SK-MEL-5 (cell line): ENCODE data around the gene DUSP2. TPM values are rescaled to one million over a fixed set of nuclear protein-coding genes. Genes with fewer than 3 reads are reported as not detected.
"Not testable (repeated sequence)": the region's sequence is repeated elsewhere in the genome, so short reads cannot be mapped to it uniquely, and the experiment has no call there.

Source experiments
- DNase-seq: peaks from one replicate; pipeline ENCODE4 v3.0.0-alpha.2; 2016; ENCODE audit warnings: low read depth, low spot score
- in situ Hi-C: cut with HindIII; loops from 2 replicates; pipeline ENCODE4 v1.10.0; 2016; ENCODE audit warnings: low sequenced_read_pairs, high pct_unique_total_duplicates, low pct_unique_long_range_greater_than_20kb
- total RNA-seq: library from RNA; depleted of rRNA; stranded (reverse); fragments of >200 nt; shearing (Covaris generic); gene quantifications from 2 replicates; pipeline ENCODE4 v1.2.3, GENCODE V29; 2014

The DUSP2 gene
- total RNA-seq, 1 experiment from 2014 or later = 1.0 TPM

DNA sequence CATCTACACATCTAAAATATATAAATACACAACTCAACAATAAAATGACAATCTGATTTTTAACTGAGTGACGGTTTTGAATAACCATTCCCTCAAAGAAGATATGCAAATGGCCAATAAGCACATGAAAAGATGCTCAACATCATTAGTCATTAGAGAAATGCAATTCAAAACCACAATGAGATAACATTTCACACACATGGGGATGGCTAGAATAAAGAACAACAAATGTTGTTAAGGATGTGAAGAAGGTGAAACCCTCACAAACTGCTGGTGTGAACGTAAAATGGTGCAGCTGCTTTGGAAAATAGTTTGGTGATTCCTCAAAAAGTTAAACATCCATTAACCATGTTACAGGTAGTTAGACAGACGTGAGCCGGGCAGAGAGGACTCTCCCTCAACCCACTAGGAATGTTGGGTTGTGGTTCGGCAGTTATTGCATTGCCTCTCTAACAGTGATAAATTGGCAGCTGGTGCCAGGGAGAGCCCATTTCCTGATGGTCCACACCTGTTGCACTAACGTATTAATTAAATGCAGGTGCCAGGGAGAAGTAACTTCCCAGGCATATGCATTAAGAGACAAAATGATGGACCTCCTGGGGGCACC is 22.3 kb upstream of the DUSP2 start:
- in situ Hi-C loops = no loop called here
- no peak for DNase-seq

DNA sequence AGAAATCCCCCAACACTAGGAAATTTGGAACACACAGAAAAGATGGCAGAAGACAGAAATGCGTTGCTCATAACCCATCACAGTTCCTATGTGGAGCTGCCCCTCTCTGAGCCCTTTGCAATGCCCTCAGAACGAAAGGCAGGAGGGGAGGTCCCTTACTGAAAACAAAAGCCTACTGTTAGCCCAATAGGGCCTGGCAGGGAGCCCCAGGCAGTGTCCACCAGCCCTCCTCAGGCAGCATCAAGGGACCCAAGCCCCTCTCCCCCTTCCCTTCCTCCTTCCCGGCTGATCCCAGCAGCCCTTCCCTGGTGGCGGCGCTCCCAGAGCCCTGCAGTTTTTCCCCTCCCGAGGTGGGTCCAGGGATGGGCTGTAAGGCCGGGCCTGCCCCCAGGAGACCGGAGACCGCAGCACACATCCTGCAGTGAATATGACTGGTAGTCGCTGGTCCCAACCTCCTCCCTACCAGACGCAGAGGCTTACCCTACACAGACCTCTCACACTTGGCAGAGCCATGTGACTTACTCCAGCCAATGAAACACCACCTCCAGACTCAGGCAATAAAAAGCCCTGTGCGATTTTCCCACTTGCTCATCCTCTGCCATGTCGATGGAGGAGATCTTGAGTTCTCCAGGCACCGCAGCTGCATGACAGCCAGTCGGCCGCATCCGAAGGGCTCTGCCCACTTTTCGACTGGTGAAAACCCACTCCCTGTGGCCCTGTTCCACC is 19.4 kb upstream of the DUSP2 start:
- in situ Hi-C loops = no loop called here
- DNase-seq = peak; percentile 45

DNA sequence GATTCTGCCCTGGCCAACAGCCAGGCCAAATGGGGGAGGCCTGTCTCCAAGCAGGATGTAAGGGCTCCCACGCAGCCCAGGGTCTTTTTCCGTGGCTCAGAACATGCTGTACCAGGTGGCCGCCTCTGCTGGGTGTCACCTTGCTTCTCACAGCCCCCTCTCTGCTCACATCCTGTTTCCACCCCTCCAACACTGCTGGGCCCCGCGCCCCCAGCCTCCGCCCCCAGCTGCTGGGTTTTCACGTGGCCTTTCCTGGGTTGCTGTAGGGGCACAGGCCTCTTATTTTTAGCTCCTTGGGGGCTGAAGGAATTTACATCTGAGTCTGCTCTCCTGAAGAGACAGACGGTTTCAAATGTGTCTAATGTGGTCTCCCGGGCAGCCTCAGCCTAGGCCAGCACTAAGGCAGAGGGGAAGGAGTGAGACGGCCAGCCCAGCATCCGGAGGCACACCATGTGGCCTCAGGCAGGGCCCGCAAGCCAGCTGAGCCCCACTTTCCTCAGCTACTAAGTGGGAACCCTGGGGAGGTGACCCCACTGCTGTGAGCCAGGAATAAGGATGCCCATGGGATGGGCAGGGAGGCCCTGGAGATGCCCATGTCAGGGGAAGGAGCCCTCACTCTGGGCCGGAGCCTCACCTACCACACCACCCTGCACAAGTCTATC is 18.7 kb upstream of the DUSP2 start:
- DNase-seq = no peak
- in situ Hi-C loops = no loop called here

DNA sequence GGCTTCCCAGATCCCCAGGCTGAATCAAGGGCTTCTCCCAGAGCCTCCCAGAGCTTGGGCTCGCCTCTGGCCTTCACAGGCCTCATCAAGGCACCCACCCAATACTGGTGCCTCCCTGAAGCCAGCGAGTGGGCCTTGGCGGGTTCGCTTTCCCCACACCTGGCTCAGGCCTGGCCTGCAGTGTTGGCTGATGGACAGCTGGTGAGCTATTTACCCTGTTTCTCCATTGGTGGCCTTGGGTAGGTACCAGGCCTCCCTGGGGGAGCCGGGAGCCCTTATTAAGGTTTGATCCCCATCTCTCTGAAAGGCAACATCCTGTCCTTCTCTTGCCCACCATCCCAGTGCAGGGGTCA is 18.2 kb upstream of the DUSP2 start:
- DNase-seq = no peak
- in situ Hi-C loops = no loop called here

DNA sequence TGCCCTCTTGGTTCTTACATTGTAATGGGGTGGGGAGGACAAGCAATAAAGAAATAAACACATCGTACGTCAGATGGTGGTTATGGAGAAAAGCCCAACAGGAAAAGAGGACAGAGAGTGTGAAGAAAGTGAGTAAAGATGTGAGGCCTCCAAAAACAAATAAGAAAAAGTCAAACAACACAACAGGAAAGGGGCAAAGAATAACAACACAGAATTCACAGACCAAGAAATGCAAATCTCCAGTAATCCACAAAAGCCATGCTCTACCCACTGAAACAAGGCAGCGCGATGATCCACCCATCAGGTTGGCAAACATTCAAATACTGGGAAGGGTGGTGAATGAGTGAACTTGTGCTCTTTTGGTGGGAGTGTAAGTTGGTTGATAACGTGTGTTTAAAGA is 16.7 kb upstream of the DUSP2 start:
- in situ Hi-C loops = no loop called here
- no peak for DNase-seq

DNA sequence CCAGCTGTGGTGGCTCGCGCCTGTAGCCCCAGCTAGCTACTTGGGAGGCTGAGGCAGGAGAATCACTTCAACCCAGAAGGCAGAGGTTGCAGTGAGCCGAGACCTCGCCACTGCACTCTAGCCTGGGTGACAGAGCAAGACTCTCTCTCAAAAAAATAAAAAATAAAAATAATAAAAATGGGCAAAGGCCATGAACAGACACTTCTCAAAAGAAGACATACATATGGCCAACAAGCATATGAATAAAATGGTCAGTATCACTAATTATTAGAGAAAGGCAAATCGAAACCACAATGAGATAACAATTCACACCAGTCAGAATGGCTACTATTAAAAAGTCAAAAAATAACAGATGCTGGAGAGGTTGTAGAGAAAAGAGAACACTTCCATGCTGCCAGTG is 15.1 kb upstream of the DUSP2 start:
- DNase-seq, in situ Hi-C loops: not testable (repeated sequence)

DNA sequence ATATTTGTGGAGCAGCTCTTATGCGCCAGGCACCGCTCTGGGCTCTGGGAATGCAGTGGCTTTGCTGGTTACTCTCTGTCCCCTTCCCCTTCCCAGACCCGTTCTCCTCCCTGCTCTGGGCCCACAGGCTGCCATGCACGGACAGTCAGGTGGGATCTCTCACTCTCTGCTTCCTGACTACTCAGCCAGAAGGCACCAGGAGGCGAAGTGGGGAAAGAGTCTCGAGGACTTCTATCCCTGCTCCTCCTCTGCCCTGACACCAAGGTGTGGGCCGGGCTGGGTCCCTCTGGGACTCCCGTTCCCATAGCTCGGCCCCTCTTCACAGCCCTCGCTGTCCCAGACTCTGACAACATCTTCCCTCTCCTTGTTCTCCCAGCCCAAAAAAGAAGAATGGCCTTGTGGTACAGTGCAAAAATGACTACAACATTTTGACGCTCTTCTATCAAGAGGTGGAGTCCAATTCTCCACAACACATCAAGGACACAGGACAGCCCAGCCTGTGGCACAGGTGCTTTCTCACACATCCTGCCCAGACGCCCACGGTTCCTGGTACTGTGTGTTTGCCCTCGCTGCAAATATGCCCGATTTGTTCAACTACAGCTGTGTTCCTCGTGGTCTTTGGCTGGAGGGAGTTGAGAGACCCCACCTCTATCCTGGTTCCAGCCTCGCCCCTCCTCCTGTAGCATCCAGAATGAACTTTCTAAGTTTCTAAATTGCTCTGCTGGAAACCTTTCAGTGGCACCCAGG is 14.0 kb upstream of the DUSP2 start:
- DNase-seq = no peak
- in situ Hi-C loops = no loop called here

DNA sequence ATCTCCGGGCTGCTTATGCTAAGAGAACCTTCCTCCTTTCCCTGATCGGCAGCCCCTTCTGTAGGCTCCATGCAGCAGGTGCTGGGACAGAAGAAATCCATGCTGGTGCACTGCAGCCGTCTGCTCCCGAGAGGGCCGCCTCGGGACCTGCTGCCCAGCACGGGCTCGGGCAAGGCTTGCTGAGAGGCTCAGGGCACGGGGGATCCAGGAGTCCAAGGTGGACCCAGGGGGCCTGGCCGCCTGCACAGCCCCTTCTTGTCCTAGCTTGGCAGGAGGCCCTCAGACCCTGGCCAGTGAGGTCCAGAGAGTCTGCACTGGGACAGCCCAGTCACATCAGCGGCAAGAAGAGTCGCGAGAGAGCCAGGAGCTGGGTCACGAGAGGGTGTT is 13.3 kb upstream of the DUSP2 start:
- DNase-seq = no peak
- in situ Hi-C loops = no loop called here

DNA sequence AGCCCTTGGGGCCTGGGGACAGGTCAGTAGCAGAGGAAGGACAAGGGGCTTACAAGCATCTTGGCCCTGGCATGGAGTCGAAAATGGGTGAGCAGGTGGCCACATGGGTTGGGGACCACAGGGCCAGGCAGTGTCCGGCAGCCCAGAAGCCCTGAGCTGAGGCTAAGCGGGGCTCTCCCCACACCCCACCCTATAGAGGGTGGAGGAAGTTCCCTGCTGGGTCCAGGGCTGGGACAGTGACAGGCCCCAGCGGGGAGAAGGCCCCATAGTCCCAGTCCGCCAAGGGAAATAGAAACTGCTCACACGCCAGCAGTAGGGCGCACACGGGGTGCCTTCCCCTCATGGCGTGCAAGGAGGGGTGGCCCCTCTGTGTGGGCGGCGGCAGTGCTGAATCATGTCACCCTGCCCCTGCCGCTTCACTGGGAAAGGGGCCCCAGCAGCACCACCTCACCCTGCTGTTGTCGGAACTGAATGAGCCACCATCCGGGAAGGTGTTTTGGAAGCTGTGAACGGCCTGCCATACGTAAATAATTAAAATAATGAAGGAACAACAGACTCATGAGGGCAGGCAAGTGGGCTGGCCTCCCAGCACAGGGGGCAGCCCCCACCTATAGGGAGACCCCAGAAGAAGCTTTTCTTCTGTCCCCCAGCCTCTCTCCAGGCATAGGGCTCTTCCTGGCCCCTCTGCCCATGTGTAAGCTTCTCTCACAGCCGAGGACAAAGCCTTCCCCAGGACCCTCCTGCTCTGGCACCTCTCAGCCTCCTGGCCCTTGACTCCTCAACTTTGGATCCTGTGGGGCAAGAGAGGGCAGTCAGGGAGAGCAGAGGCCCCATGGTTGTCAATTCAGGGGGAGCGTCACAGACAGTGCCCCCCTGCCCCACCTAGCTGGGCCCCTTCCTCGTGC is 12.7 kb upstream of the DUSP2 start:
- no peak for DNase-seq
- in situ Hi-C loops = no loop called here

DNA sequence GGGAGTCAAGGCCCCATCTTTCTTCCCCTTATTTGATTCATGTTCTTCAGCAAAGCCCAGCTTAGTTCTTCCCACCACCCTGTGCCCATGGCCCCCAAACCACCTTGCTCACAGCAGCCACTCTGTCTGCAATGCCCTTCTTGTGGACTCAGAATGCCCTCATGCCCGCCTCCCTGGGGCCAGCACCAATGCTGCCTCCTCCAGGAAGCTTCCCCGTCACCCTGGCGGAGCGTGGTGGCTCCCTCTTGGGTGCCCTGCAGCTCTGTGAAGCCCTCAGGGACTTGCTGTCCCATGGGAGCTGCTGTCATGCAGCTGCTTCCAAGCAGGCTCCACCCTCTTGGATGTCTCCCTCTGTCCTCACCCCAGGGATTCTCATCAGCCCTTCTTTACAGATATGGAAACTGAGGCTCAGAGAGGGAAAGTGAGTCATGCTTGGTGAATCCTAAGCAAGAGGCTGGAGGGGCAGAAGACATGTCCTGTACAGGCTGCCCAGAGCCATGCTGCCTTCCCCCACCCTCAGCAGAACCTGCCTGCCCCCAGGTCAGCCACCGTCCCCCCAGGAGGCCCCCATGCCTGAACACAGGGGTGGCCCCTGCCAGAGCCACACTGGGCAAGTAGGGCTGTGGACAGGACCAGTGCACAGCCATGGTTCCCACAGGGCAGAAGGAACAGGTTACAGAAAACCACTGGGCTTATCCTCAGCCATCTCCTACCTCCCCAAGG is 11.8 kb upstream of the DUSP2 start:
- DNase-seq = no peak
- in situ Hi-C loops = no loop called here

DNA sequence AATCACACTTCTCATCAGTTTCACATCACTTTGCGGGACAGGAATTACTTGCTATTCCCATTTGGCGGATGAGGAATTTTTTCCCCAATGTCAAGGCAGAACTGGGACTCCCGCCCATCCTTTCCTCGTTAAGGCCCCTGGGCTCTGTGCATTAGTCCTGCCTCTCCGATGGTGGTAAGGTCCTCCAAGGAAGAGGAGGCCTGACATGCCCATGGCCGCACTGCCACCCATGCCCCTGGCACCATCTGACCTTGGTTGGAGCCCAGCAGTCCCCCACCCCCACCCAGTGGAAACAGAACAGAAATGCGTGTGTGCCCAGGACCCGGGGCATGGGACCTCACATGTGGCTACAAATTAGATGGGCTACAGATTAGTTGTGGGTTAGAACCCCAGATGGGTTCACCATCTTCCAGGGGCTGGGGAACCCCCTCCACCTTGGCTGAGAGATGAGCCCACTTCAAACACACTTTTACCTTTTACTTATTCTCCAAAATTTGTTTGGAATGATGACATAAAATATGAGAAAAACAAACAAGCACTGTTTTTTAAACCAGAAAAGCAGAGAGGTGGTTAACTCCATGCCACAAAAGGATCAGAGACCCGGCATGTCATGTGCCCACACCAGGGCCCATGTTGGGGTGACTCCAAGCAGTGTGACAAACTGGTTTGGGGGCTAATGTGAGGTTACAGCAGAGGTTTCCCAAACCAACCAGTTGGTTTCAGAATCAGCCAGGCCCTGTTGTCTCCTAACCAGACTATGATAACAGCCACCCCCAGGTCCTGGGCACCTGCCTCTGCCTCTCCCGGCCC is 11.0 kb upstream of the DUSP2 start:
- in situ Hi-C loops = no loop called here
- no peak for DNase-seq

DNA sequence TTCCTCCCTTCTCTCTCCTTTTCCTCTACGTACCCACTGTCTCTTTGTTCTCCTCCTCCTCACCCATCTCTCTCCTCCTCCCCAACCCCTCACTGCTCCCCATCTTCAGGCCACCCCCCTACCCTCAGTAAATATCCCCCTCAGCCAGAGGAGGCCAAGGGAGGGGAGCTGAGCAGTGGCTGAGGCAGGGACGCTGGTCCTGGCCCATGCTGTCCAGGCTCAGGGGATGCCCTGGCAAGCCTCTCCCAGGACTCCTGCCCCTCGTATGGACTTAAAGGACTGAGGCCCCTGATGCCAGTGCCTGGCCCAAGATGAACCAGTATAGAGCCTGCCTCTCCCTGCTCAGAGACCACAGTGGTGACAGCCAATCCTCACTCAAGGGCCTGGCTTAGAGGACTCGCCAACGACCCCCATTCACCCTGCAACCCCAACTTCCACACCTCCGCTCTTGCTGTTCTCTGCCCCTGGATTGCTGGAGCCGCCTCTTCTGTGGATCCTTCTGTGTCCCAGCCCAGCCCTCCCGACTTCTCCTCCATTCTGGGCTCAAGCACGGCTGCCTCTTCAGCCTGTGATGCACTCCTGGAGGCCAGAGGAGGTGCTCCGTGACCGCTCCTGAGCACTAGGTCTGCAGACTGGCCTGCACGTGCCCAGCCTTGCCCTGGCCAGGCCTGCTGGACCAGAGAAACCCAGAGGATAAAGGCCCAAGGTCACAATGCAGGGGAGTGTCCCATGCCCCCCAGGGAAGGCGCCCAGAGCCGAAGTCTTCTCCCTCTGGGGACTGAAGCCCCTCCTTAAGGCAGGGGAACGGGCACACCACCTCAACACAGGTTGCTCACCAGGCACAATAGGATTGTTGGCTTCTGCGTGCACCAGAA is 9.5 kb upstream of the DUSP2 start:
- in situ Hi-C loops = no loop called here
- no peak for DNase-seq

DNA sequence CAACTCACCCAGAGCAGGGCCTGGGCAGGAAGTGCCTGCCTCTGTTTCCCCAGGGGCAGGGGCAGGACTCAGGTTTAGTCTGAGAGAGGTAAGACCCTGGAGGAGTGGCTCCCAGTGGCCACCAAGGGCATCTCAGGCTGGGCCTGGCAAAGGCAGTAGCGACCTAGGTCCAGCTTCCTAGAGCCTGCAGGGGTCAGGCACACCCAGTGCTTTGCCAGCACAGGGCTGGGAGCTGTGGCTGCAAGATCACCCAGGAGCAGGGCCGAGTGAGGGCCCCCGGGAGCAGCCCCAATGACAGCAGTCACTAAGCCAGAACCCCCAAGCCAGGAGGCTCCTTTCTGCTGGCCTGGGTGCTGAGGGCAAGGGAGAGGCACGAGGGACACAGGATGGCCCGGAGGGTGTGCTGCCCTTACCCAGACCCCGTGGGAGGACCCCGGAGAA is 8.8 kb upstream of the DUSP2 start:
- in situ Hi-C loops = no loop called here
- DNase-seq = no peak

DNA sequence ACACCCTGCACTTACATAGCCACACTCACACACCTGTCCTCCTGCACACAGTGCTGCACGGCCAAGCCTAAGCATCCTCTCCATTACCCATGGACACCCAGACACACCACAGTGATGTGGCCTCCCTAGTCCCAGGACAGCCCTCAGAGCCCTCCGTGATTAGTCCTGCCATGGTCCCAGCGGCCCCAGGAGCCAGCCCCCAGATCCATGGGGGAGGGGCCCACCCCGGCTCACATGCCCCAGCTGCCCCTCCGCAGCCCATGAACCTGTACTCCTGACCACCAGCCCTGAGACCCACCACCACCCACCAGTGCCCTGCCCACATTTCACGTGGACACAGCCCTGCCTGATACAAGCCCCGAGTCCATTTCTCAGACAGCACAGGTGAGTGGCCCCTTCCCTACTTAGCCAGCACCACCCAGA is 8.1 kb upstream of the DUSP2 start:
- in situ Hi-C loops = no loop called here
- no peak for DNase-seq
